ENCODE data around the gene TMEM91. TPM values are rescaled to one million over a fixed set of nuclear protein-coding genes. Genes with fewer than 3 reads are reported as not detected.

Gene TMEM91
- total and polyA plus RNA-seq, 2 of the 13 experiments (the other 11 are each of a cell fraction or from before 2014, with no cell fraction given): 6.3 to 10.3 TPM

DNA sequence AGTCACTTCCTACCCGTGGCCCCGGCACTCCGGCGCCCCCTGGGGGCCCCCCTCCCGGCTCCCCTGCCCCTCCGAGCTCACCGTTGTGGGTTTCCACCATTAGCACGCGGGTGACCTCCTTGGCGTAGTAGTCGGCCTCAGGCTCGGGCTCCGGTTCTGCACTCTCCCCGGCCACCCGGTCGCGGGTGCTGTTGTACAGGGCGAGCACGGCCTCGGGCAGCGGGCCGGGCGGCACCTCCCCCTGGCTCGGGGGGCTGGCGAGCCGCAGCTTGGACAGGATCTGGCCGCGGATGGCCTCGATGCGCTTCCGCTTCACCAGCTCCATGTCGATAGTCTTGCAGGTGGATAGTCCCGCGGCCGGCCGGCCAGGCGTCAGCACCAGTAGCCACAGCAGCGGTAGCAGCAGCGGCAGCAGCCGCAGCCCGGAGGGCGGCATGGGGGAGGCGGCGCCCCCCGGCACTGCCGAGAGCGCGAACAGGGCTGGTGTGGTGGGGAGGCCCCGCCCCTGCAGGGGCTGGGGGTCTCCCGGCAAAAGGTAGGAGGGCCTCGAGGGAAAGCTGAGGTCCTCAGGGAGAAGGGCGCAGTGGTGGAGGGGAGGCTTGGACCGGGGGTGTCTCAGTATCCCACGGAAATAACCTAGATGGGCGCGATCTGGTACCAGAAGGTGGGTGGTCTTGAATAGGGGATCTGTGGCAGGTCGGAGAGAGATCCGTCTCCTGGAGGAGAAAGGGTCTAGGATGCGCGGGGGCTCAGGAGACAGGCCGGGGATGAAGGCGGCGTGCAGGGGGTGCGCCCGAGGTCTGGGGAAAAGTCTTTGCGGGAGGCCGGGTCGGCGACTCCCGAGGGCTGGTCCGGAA, 23.5 kb upstream of the TMEM91 start (continued):
- TF ChIP-seq, protein P1, sequence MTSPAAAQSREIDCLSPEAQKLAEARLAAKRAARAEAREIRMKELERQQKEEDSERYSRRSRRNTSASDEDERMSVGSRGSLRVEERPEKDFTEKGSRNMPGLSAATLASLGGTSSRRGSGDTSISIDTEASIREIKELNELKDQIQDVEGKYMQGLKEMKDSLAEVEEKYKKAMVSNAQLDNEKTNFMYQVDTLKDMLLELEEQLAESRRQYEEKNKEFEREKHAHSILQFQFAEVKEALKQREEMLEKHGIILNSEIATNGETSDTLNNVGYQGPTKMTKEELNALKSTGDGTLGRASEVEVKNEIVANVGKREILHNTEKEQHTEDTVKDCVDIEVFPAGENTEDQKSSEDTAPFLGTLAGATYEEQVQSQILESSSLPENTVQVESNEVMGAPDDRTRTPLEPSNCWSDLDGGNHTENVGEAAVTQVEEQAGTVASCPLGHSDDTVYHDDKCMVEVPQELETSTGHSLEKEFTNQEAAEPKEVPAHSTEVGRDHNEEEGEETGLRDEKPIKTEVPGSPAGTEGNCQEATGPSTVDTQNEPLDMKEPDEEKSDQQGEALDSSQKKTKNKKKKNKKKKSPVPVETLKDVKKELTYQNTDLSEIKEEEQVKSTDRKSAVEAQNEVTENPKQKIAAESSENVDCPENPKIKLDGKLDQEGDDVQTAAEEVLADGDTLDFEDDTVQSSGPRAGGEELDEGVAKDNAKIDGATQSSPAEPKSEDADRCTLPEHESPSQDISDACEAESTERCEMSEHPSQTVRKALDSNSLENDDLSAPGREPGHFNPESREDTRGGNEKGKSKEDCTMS (CRISPR knock-in tag; conservative IDR thresholded peaks at IDR 0.05): no peak
- TF ChIP-seq ZNF234 (CRISPR knock-in tag; conservative IDR thresholded peaks at IDR 0.05) (peak; percentile 6; the same call in 1 of the 2 replicates), ZNF235 (CRISPR knock-in tag; IDR thresholded peaks at IDR 0.05; ENCODE audit: borderline replicate concordance) (no peak), HNRNPK (IDR thresholded peaks at IDR 0.05; ENCODE audit: low read depth, low read length, poor library complexity, severe bottlenecking) (no peak), ATF7-NPFF (CRISPR knock-in tag; IDR thresholded peaks at IDR 0.05; ENCODE audit: low read depth) (no peak), KAT7 (CRISPR knock-in tag; IDR thresholded peaks at IDR 0.05; ENCODE audit: borderline replicate concordance) (no peak), JUNB (CRISPR knock-in tag; IDR thresholded peaks at IDR 0.05; ENCODE audit: borderline replicate concordance) (no peak)
- TF ChIP-seq, protein P2, sequence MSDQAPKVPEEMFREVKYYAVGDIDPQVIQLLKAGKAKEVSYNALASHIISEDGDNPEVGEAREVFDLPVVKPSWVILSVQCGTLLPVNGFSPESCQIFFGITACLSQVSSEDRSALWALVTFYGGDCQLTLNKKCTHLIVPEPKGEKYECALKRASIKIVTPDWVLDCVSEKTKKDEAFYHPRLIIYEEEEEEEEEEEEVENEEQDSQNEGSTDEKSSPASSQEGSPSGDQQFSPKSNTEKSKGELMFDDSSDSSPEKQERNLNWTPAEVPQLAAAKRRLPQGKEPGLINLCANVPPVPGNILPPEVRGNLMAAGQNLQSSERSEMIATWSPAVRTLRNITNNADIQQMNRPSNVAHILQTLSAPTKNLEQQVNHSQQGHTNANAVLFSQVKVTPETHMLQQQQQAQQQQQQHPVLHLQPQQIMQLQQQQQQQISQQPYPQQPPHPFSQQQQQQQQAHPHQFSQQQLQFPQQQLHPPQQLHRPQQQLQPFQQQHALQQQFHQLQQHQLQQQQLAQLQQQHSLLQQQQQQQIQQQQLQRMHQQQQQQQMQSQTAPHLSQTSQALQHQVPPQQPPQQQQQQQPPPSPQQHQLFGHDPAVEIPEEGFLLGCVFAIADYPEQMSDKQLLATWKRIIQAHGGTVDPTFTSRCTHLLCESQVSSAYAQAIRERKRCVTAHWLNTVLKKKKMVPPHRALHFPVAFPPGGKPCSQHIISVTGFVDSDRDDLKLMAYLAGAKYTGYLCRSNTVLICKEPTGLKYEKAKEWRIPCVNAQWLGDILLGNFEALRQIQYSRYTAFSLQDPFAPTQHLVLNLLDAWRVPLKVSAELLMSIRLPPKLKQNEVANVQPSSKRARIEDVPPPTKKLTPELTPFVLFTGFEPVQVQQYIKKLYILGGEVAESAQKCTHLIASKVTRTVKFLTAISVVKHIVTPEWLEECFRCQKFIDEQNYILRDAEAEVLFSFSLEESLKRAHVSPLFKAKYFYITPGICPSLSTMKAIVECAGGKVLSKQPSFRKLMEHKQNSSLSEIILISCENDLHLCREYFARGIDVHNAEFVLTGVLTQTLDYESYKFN (CRISPR knock-in tag; conservative IDR thresholded peaks at IDR 0.05): 0 out of 2 replicates have a peak, but pooled peaks have one; percentile 42
- TF ChIP-seq, protein P3, sequence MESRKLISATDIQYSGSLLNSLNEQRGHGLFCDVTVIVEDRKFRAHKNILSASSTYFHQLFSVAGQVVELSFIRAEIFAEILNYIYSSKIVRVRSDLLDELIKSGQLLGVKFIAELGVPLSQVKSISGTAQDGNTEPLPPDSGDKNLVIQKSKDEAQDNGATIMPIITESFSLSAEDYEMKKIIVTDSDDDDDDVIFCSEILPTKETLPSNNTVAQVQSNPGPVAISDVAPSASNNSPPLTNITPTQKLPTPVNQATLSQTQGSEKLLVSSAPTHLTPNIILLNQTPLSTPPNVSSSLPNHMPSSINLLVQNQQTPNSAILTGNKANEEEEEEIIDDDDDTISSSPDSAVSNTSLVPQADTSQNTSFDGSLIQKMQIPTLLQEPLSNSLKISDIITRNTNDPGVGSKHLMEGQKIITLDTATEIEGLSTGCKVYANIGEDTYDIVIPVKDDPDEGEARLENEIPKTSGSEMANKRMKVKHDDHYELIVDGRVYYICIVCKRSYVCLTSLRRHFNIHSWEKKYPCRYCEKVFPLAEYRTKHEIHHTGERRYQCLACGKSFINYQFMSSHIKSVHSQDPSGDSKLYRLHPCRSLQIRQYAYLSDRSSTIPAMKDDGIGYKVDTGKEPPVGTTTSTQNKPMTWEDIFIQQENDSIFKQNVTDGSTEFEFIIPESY (CRISPR knock-in tag; IDR thresholded peaks at IDR 0.05): no peak
- TF ChIP-seq, protein P4, sequence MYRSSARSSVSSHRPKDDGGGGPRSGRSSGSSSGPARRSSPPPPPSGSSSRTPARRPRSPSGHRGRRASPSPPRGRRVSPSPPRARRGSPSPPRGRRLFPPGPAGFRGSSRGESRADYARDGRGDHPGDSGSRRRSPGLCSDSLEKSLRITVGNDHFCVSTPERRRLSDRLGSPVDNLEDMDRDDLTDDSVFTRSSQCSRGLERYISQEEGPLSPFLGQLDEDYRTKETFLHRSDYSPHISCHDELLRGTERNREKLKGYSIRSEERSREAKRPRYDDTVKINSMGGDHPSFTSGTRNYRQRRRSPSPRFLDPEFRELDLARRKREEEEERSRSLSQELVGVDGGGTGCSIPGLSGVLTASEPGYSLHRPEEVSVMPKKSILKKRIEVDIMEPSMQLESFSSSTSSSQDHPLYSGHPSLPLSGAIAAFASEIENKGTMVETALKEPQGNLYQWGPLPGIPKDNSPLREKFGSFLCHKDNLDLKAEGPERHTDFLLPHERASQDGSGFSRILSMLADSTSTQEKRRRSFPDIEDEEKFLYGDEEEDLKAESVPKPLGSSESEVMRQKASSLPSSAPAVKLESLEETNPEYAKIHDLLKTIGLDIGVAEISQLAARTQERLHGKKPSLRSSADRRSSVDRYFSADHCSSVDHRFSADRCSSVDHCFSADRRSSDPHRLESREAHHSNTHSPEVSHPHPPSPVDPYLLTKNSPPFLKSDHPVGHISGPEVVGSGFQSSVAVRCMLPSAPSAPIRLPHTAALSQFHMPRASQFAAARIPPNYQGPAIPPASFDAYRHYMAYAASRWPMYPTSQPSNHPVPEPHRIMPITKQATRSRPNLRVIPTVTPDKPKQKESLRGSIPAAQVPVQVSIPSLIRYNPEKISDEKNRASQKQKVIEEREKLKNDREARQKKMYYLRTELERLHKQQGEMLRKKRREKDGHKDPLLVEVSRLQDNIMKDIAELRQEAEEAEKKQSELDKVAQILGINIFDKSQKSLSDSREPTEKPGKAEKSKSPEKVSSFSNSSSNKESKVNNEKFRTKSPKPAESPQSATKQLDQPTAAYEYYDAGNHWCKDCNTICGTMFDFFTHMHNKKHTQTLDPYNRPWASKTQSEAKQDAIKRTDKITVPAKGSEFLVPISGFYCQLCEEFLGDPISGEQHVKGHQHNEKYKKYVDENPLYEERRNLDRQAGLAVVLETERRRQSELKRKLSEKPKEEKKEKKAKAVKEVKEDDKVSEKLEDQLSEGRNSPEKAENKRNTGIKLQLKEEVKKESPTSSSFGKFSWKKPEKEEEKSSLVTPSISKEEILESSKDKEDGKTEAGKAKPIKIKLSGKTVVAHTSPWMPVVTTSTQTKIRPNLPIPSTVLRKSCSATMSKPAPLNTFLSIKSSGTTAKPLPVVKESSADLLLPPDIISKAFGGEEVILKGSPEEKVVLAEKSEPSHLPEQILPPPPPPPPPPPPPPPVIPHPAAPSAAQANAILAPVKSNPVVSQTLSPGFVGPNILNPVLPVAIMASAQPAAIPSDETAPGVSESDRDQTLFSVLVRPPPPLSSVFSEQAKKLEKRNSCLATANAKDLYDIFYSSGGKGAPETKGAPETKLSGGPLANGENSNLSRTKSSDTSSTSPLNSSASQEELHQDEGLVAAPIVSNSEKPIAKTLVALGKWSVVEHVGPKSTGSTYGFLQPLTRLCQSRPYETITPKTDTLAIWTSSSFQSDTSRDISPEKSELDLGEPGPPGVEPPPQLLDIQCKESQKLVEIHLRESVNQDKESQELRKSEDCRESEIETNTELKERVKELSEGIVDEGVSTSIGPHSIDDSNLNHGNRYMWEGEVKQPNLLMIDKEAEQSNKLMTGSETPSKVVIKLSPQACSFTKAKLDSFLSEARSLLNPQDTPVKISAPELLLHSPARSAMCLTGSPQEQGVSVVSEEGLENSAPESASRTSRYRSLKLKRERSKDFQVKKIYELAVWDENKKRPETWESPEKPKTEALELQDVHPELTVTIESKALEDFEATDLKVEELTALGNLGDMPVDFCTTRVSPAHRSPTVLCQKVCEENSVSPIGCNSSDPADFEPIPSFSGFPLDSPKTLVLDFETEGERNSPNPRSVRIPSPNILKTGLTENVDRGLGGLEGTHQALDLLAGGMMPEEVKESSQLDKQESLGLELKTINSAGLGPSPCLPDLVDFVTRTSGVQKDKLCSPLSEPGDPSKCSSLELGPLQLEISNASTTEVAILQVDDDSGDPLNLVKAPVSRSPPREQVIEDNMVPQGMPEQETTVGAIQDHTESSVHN (CRISPR knock-in tag; IDR thresholded peaks at IDR 0.05): no peak

Measured in HepG2 (cell line).